ELR (cell line): ENCODE data around the gene HSF4.
A peak's percentile ranks its signal among the peaks of the same experiment; 100 is the strongest.

ENCODE experiments used
- DNase-seq: peaks from one replicate; pipeline ENCODE4 v3.0.0-alpha.2; 2015; ENCODE audit warnings: low read depth

HSF4 gene

DNA sequence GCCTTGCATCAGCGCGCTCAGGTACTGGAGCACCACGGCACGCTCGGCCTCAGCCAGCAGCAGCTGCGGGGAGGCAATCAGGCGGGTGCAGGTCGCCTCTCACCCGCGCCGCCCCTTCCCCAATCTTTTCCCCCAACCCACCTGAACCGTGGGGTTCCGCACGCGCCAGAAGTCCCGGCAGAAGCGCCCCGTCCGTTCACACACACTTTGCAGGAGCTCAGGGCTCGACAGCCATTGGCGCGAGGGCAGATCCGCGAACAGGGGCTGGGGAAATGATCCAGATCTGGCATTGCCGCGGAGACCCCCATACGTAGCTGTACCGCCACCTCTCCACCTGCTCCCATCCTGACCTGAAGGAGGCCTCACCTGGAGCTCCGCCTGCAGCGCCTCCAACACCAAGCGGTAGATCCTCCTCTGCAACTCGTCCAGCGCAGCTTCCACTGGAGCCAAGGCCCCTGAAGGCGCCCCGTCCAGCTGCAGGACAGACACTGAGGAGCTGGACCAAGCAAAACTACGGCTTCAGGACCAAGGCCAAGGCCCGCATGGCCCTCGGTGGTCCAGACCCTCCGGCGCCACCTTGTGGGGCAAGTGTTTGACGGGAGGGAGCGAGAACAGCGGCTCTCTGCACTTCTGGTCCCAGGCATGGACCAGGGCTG, 20.6 kb downstream of the HSF4 start:
- DNase-seq: peak; percentile 96

DNA sequence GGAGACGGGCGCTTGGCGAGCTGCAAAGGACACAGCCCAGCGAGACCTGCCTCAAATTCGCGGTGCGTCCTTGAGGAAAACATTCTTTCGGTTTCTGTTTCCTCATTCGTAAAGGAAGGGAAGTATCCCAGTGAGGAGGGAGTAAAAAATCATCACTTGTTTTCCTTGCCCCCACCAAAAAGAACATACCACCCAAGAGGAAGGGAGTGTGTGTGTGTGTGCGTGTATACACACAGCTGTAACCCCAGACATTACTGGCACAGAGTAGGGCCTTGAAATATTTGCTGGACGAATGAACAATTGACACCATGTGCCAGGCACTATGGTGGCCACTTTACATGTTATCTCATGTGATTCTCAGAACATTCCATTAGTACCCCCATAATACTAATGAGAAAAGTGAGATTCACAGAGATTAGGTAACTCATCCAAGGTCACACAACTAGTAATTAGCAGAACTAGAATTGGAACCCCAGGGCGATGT, 21.1 kb downstream of the HSF4 start:
- DNase-seq: no peak

DNA sequence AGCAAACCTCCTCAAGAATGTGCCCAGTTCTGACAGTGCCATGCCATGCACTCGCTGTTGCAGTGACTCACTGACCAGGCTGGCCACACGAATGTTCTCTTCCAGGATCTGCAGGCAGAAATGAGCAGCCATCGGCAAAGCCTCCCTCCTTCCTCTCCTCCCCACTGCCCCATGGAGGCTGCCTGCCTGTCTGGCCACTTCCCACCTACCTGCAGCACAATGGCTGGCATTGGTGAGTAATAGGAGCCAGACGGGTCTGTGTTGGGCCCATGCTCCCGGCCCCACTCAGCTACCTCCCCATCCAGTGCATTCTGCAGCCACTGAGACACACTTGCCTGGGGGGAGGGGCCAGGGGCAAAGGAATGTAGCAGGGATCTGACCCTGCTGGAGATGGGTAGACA, 22.0 kb downstream of the HSF4 start:
- DNase-seq: peak; percentile 64

DNA sequence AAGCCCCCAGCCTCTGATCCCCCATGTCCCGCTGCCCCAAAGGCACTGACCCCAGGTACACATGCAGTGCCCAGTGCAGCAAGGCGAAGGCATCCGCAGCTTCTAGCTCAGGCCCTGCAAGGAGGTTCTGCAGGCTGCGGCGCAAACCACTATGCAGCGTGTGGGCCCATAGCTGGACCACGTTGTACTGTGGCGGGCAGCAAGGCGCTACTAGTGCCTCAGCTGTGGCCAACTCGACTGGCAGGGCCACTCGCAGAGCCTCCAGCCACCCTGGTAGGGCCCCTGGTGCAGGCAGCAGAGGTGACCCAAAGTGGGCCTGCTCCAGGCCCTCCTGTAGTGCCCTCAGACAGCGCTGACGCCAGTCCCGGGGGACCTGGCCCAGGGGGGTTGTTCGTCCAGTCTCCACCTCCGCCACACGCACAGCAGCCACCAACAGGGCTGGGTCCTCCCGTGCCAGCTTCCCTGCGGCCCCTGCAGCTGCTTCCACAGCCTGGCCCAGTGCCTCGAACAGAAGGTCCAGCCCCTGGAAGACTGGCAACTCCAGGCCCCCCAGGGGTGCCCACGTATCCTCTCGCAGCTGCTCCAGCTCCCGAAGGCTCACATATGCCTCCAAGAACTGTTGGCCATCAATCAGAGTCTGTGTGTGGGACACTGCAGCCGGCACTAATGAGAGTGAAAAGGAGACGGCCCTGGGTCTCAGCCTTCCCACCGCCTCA, 22.8 kb downstream of the HSF4 start:
- no peak for DNase-seq

DNA sequence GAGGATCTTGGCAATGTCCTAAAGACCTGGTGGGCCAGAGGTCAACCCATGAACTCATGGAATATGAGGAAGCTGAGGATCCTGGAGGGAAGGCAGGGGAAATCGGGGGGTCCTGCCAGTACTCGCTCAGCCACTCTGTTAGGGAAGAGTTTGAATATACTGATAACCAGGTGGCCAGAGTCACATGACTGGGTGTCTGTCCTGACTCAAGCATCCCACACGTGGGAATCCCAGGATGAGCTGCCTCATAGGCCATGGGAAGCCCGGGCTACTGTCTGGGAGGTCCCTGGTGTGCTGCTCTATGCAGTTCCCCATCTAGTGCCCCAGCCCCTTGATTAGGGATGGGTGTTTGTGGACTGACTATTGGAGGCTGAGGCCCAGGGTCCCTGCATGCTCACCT, 23.8 kb downstream of the HSF4 start:
- no peak for DNase-seq

DNA sequence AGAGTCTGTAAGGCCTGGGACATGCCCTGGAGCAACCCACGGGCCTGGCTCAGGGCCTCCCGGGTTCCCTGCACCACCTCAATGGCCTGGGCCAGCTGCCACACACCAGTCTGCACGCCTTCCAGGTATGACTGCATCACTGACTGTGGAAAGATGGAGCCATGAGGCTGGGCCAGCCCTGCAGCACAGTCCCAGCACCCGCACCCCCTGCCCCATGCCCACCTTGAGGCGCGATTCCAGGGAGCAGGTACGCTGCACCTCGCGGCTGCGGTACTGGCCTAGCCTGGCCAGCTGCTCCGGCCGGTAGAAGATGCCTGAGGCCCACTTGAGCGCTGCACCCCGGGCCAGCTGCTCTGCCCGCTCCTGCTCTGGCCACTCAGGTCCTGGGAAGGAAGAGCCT, 24.3 kb downstream of the HSF4 start:
- DNase-seq: no peak

DNA sequence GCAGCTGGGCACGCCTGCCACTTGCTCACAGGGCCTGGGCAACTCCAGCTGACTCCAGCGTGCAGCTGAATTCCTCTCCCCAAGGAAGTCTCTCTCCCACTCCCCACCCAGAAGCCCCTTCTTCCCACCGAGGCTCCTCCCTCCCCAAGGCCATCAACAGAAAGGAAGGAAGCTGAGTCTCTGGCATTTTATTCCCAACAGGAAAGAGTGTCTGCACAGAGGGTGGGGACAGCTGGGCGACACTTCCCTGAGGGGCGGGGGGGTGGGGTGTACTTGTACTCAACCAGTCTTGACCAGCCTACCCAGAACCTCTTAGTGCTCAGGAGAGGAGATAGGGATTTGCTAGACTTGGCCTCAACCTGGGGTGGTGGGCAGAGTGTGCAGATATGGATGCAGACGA, 25.5 kb downstream of the HSF4 start, which contains the start of gene EXOC3L1:
EXOC3L1 (minus strand) TSS at position 96 of the 400 bp plus-strand sequence. CDS start 460 bp downstream, outside the sequence.
- DNase-seq: no peak

DNA sequence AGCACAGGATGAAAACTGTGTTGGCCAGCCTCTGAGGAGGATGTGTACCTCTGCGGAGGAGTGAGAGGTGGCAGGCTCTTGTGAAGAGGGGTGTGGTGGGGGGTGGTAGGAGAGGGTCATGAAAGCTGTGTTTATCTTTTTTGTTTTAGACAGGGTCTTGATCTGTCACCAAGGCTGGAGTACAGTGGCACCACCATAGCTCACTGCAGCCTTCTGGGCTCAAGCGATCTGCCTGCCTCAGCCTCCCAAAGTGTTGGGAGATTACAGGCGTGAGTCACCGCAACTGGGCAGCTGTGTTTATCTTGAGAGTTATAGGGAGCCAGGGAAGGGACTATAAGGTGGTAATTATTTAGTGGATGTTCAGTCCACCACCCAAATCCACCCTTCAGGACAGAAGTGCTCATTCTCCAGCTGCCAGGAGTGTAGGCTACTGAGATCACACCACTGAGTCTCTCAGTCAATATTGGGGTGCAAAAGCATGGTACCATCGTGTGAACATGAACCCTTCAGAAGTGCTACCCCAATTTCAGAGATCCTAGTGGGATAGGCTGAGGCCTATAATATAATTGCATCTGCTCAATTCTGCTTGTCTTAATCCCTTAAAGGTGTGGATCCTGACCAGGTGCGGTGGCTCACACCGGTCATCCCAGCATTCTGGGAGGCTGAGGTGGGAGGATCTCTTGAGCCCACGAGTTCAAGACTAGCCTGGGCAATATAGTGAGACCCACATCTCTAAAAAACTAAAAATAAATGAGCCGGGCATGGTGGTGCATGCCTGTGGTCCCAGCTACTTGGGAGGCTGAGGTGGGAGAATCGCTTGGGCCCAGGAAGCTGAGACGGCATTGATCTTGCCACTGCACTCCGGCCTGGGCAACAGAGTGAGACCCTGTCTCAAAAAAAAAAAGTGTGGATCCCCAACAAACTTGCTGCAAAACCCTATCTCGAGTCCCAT, 26.2 kb downstream of the HSF4 start:
- peak; percentile 59 for DNase-seq

DNA sequence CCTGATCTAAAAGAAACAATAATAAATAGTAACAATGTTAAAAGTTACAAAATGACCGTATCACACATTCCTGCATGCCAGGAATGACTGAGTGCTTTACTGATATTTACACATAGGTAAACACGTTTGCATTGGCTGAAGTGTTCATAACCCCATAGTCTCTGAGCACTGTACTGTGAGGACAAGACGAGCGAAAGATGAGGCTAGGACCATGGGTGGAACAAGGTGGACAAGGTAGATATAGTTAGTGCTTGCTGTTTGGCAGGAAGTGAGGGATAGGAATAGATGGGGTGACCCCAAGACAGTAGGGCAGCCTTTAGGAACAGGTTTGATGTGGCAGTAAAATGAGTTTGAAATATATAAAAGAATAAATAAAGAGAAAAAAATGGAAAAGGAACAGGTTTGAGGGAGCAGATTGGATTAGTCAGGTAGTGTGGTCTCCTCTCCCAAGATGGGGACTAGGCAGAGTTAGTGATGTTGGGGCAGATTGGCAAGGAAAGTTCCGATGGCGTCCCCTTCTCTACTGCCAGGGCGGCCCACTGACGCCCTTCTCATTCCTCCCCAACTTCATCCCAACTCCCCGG, 27.0 kb downstream of the HSF4 start:
- no peak for DNase-seq

DNA sequence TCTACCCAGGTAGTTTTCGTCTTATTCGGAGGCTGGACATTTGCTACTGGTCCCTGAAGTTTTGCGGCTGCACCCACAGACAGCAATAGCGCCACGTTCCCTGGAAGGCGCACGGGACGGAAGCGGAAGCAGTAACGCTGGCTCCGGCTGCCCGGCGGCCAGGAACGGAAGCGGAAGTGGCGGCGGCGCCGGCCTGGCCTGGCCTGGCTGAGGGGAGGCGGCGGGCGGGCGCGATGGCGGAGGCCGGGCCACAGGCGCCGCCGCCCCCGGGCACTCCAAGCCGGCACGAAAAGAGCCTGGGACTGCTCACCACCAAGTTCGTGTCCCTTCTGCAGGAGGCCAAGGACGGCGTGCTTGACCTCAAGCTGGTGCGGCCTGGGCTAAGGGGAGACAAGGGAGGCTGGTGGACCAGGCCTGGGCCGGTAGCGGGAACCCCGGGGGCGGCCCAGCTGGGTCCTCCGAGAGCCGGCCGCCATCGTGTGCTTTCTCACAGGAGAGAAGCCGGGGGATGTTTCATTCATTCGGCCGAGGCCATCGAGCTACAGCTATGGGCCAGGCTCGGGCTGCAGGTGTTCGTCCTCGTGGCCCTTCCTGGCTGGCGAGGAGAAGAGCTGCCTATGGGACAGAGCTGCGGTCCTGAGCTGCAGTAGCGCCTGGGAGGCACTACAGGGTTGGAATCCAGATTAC, 27.6 kb downstream of the HSF4 start, which contains the start of gene E2F4:
E2F4 (plus strand) TSS at position 161 of the 687 bp plus-strand sequence; CDS start at position 234, 73 bp downstream.
- peak; percentile 96 for DNase-seq

DNA sequence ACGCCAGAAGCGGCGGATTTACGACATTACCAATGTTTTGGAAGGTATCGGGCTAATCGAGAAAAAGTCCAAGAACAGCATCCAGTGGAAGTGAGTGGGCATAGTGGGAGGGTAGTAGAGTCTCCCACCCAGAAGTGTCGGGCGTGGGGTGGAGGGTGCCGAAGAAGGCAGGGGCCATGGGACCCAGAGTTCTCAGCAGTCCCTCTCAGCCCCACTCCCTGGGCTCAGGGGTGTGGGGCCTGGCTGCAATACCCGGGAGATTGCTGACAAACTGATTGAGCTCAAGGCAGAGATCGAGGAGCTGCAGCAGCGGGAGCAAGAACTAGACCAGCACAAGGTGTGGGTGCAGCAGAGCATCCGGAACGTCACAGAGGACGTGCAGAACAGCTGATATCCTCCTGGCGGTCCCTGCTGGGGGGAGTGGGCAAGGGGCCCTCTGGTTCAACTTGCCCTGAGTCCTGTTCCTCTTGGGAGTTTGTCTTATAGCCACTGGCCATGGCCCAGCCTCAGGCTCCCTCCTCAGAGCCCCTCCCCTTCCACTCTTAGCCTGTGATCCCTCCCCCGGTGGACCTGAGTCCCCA, 28.3 kb downstream of the HSF4 start:
- DNase-seq: no peak

DNA sequence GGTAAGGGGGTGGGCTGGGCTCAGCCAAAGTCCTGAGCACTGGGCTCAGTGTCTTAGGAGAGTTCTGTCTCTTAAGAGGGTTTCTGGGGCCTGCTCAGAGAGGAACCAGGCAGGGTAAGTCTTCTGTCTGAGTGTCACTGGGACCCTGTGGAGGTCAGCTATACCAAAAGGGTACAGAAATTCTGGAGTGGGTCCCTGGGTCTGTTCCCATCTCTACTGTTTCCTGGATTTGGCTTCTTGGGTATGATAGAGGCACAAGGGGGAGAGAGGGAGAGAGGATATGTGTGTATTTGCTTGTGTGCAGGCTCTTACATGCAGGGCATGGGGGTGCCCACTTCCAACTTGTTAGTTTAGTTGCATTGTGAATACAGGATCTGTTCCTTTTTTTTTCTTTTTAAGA, 29.0 kb downstream of the HSF4 start:
- no peak for DNase-seq

DNA sequence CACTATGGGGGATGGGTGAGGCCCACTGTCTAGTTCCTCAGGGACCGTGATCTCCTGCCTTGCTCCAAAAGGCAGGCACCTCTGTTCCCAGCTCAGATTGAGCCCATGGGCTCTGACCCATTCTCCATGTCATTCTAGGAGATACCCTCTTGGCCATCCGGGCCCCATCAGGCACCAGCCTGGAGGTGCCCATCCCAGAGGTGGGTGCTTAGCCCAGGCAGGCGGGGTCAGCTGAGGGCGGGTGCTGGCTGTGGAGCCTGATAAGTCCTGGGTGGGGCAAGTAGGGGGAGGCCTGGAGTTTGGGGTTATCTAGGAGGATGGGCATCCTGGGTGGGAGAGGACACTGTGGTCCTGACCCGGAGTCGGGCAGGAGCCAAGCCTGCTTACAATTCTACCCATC, 29.7 kb downstream of the HSF4 start:
- no peak for DNase-seq

DNA sequence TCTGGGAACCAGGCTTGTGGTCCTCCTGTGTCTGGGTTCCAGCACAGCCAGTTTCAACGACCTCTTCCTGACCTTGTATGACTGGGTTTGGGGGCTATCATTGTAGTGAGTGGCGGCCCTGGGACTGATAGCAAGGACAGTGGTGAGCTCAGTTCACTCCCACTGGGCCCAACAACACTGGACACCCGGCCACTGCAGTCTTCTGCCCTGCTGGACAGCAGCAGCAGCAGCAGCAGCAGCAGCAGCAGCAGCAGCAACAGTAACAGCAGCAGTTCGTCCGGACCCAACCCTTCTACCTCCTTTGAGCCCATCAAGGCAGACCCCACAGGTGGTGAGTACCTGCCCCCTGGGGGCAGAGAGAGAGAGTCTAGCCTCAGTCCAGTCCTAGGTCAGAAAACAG, 31.1 kb downstream of the HSF4 start:
- DNase-seq: no peak

DNA sequence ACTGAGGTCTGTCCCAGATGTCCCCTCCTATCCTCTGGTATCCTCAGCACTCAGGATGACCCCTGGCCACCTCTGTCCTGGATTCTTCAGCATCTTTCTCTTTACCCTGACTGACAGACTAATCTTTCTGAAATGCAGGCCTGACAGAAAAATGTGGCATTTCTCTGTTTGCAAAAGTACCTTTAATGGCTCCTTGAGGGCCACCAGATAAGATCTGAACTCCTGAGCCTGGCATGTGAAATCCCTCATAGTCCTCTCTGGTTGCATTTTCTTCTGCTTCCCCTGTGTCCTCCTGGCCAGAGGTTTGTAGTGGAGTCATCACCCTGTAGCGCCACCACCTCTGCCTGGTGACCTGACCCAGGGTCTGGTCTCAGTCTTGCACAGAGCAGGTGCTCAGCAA, 32.3 kb downstream of the HSF4 start:
- no peak for DNase-seq

DNA sequence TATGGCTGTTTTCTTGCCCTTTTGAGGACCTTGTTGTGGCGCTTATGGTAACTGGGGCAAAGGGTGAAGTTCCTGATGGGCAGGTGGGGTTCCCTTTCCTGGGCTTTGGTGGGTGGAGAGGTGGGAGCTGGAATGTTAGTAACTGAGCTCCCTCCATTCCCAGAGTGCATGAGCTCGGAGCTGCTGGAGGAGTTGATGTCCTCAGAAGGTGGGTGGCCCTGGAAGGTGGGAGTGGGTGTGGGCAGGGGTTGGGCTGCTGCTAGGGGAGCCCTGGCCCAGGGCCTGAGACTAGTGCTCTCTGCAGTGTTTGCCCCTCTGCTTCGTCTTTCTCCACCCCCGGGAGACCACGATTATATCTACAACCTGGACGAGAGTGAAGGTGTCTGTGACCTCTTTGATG, 33.2 kb downstream of the HSF4 start:
- DNase-seq: no peak

DNA sequence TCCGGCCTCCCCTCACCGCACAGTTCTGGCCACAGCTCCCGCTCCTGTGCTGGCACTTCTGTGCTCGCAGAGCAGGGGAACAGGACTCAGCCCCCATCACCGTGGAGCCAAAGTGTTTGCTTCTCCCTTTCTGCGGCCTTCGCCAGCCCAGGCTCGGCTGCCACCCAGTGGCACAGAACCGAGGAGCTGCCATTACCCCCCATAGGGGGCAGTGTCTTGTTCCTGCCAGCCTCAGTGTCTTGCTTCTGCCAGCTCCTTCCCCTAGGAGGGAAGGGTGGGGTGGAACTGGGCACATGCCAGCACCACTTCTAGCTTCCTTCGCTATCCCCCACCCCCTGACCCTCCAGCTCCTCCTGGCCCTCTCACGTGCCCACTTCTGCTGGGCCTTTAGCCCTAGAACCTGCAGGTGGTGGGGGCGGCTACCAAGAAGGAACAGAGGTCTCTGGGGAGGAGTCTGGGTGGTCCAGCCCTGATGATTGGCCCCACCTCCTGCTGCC, 33.7 kb downstream of the HSF4 start:
- DNase-seq: peak; percentile 46

DNA sequence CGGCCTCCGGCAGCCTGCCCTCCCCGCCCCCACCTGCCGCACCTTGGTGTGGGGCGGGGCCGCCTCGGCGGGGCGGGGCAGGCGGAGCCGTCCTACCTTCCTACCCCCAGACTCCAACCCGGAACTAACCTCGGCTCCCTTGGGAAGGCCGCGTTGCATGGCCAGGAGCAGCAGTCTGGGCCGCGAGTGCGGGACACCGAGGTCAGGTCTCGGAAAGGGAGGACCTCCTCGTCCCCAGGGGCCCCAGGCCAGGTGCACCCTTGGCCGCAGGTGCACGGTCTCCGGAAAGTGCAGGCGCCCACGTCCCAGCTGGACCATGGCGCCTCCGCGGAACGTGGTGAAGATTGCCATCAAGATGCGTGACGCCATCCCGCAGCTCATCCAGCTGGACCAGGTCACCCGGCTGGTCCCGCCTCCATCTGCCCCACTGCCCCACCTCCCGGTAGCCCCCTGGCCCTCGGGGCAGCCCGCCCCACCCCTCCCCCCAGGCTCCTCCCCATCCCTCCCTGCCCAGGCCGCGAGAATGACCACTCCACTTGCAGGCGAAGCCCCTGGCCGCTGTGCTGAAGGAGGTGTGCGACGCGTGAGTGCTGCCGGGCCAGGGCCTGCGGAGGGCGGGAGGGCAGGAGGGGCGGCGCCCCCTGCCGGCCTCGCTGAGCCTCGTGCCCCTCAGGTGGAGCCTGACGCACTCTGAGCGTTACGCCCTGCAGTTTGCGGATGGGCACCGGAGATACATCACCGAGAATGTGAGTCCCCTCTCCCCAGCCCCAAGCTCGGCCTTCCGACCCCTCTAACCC, 34.7 kb downstream of the HSF4 start, which contains the start of gene ELMO3:
ELMO3 (plus strand) TSS at position 121 of the 797 bp plus-strand sequence; CDS start at position 317, 196 bp downstream.
- no peak for DNase-seq

DNA sequence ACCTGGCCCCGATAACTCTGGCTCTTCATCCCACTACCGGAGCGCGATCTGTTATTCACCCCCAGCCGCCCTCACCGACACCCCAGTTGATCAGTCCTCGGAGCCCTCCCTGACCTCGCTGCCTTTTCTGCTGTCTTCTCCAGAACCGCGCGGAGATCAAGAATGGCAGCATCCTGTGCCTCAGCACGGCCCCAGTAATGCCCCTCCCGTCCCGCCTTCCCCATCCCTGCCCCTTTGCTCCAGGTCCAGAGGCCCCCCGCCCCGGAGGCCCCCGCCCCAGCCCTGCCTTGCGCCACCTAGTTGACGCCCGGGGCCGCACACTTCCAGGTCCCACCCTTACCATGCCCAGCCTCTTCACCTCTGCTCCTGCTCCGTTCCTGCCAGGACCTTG, 35.3 kb downstream of the HSF4 start:
- DNase-seq: no peak

DNA sequence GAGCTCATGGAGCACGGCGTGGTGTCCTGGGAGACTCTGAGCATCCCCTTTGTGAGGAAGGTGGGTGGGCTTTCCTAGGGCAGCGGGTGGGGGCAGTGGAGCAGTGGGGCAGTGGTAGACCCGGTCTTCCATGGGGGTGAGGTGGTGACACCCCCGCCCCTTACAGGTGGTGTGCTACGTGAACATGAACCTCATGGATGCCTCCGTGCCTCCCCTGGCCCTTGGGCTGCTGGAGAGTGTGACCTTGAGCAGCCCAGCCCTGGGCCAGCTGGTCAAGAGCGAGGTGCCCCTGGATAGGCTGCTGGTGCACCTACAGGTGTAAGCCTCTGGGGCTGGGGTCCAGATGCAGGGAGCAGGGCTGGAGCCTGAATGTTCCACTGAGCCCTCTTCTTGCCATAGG, 35.9 kb downstream of the HSF4 start:
- no peak for DNase-seq
